Measurements from ENCODE around the gene SYNGR2. TPM values are rescaled to one million over a fixed set of nuclear protein-coding genes. Genes with fewer than 3 reads are reported as not detected.

Gene SYNGR2
- polyA plus RNA-seq, 3 donors: 270 to 402 (median 350) TPM

DNA sequence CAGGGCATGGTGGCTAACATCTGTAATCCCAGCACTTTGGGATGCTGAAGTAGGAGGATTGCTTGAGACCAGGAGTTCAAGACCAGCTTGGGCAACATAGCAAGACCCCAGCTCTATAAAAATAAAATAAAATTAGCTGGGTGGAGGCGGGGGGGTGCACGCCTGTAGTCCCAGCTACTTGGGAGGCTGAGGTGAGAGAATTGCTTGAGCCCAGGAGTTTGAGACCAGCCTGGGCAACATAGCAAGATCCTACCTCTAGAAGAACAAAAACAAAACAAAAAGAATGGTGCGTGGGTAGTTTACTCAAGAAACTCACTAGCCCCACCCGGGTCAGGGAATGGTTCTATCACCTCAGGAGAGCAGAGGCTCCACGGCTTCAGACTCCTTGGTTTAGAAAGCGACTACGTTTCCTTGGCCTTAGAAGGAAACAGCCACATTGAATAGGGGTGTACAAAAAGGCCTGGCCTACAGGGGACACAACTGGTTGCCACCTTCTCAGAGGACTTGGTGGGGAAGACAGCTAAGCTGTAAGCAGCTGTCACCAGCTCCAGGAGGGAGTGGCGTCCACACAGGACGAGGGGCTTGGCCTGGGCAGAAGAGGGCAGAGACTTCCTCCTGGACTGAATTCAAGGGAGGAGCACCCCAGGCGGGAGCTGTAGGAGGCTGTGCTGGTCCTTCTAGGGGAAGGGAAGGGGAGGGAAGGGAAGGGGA is 17.8 kb downstream of the SYNGR2 start:
- Histone ChIP-seq H2AFZ (ENCODE audit: insufficient read depth, low read depth, low read length, poor library complexity, severe bottlenecking) (peak overlapping the region; percentile 83), H3K79me2 (ENCODE audit: insufficient read depth, low read length) (peaks cover 54% of the 10 kb centered on the region), H4K20me1 (ENCODE audit: insufficient read depth, low read length) (no peaks in the 10 kb centered on the region), H3K9ac (ENCODE audit: insufficient read depth, low read length, poor library complexity, severe bottlenecking) (no peak overlapping the region), H3K36me3 (replicated peaks in 1 of 2; ENCODE audit: control insufficient read depth in 1 of 2, insufficient read depth in 2 of 2, low read length in 2 of 2) (peaks cover 2 to 8% of the 10 kb centered on the region in 2 donors), H3K9me3 (replicated peaks in 1 of 2; ENCODE audit: control insufficient read depth in 1 of 2, insufficient read depth in 1 of 2, low read length in 2 of 2) (no peaks in the 10 kb centered on the region), H3K27ac (ENCODE audit: low read depth in 1 of 2, low read length in 2 of 2) (no peak overlapping the region), H3K27me3 (ENCODE audit: control insufficient read depth in 2 of 2, insufficient read depth in 2 of 2, low read length in 2 of 2) (no peaks in the 10 kb centered on the region), H3K4me2 (replicated peaks; ENCODE audit: extremely low read depth, low read length, poor library complexity, severe bottlenecking) (peak overlapping the region; percentile 98), H3K4me1 (ENCODE audit: control insufficient read depth in 1 of 2, insufficient read depth in 2 of 2, low read length in 2 of 2) (peaks cover 33 to 44% of the 10 kb centered on the region in 2 donors), H3K4me3 (replicated peaks in 1 of 3; ENCODE audit: low read depth in 2 of 3, low read length in 3 of 3) (peak overlapping the region in 2 of 3 experiments; percentile 66 to 84)
- WGBS (ENCODE audit: insufficient coverage): 36% methylated on average over 4 of the region's 10 CpGs
- Mint-ChIP-seq H3K4me3 (peak overlapping the region; percentile 78 to 87), H3K27ac (peak overlapping the region in 3 of 7 donors; percentile 30 to 69 (median 57)), H3K27me3 (ENCODE audit: low read depth in 3 of 3) (peaks cover 0 to 2% (median 0%) of the 10 kb centered on the region in 3 donors), H3K4me1 (peaks cover 37% of the 10 kb centered on the region), H3K36me3 (peaks cover 15 to 42% of the 10 kb centered on the region in 2 donors), H3K9me3 (peaks cover 0 to 3% (median 0%) of the 10 kb centered on the region in 7 donors)
- intact Hi-C loops (cut with micrococcal nuclease): loop anchor here in 1 of 2 donors (5.0 kb wide), 1 partner anchor 44 kb away; no protein-coding TSS in a partner anchor
- TF ChIP-seq, protein P1, sequence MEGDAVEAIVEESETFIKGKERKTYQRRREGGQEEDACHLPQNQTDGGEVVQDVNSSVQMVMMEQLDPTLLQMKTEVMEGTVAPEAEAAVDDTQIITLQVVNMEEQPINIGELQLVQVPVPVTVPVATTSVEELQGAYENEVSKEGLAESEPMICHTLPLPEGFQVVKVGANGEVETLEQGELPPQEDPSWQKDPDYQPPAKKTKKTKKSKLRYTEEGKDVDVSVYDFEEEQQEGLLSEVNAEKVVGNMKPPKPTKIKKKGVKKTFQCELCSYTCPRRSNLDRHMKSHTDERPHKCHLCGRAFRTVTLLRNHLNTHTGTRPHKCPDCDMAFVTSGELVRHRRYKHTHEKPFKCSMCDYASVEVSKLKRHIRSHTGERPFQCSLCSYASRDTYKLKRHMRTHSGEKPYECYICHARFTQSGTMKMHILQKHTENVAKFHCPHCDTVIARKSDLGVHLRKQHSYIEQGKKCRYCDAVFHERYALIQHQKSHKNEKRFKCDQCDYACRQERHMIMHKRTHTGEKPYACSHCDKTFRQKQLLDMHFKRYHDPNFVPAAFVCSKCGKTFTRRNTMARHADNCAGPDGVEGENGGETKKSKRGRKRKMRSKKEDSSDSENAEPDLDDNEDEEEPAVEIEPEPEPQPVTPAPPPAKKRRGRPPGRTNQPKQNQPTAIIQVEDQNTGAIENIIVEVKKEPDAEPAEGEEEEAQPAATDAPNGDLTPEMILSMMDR (IDR thresholded peaks at IDR 0.05): no peak
- DNase-seq: peak in 1 of 3 donors; percentile 15

DNA sequence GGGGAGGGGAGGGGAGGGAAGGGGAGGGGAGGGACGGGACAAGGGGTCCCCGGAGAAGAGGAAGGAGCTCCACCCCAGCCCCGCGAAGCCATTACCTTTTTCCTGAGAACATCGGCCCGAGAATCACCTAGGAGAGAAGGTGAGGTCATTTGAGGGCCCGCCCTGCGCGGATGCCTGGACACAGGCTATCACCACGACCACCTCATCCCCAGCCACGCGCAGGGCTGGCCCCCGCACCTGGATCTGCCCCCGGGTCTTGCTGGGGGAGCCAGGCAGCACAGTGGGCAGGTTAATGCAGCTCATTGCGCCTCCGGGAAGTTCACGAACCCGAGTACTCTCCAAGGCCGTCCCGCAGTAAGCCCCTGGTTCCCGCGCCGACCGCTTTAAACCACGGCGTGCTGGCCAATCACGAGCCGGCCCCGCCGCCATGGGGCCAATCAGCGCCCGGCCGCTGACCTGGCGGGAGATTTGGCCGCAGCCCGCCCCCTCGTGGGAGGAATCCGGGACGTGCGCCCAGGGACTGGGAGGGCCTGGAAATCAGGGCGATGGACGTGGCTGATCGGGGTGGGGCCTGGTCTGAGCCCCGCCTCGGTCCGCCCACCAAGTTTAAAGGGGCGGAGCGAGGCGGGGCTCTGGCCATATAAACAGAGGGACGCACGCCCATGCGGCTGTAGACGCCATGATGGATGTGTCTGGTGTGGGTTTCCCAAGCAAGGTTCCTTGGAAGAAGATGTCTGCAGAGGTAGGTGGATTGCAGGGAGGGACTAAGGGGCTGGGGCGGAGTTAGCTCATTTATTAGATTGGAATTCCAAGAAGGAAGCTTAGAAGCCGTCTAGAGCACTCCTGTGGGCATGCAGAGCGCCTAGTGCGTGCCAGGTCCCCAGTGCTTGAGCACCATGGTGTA is 18.6 kb downstream of the SYNGR2 start, which contains the start of the genes AFMID and TK1:
Gene AFMID, plus strand, starts transcription at position 671 of the 904 bp plus-strand sequence. Its CDS starts 9 bp downstream, at position 680.
Gene TK1, minus strand, starts transcription at position 361 of the 904 bp plus-strand sequence. Its CDS starts 58 bp downstream, at position 303.
- Histone ChIP-seq H3K4me3 (replicated peaks in 1 of 3; ENCODE audit: low read depth in 2 of 3, low read length in 3 of 3) (peak within 1 kb of the TSS; percentile 51 to 84 (median 66)), H3K9me3 (replicated peaks in 1 of 2; ENCODE audit: control insufficient read depth in 1 of 2, insufficient read depth in 1 of 2, low read length in 2 of 2) (no peaks in the 10 kb centered on the region), H3K4me2 (replicated peaks; ENCODE audit: extremely low read depth, low read length, poor library complexity, severe bottlenecking) (peak within 1 kb of the TSS; percentile 98), H2AFZ (ENCODE audit: insufficient read depth, low read depth, low read length, poor library complexity, severe bottlenecking) (peak within 1 kb of the TSS; percentile 83), H3K27me3 (ENCODE audit: control insufficient read depth in 2 of 2, insufficient read depth in 2 of 2, low read length in 2 of 2) (no peaks in the 10 kb centered on the region), H3K79me2 (ENCODE audit: insufficient read depth, low read length) (peaks cover 46% of the 10 kb centered on the region), H3K36me3 (replicated peaks in 1 of 2; ENCODE audit: control insufficient read depth in 1 of 2, insufficient read depth in 2 of 2, low read length in 2 of 2) (peaks cover 2 to 11% of the 10 kb centered on the region in 2 donors), H3K27ac (ENCODE audit: low read depth in 1 of 2, low read length in 2 of 2) (peak within 1 kb of the TSS in 1 of 2 donors; percentile 67), H3K4me1 (ENCODE audit: control insufficient read depth in 1 of 2, insufficient read depth in 2 of 2, low read length in 2 of 2) (peaks cover 33 to 44% of the 10 kb centered on the region in 2 donors), H3K9ac (ENCODE audit: insufficient read depth, low read length, poor library complexity, severe bottlenecking) (no peak within 1 kb of the TSS), H4K20me1 (ENCODE audit: insufficient read depth, low read length) (no peaks in the 10 kb centered on the region)
- Mint-ChIP-seq H3K4me1 (peaks cover 37% of the 10 kb centered on the region), H3K27me3 (ENCODE audit: low read depth in 3 of 3) (peaks cover 0 to 2% (median 0%) of the 10 kb centered on the region in 3 donors), H3K9me3 (peaks cover 0 to 3% (median 0%) of the 10 kb centered on the region in 7 donors), H3K27ac (peak within 1 kb of the TSS; percentile 69 to 90 (median 87)), H3K4me3 (peak within 1 kb of the TSS; percentile 78 to 95), H3K36me3 (peaks cover 16 to 41% of the 10 kb centered on the region in 2 donors)
- intact Hi-C loops (cut with micrococcal nuclease): loop anchor here (1.0 to 5.0 kb wide), 2 partner anchors 45 to 47 kb away; no protein-coding TSS in a partner anchor
- TF ChIP-seq, protein P1 (IDR thresholded peaks at IDR 0.05): peak; percentile 44
- DNase-seq: peak; percentile 94
- under 1% methylated on average over 51 of the region's 57 CpGs for WGBS (ENCODE audit: insufficient coverage)

All from CD14-positive monocyte (primary cell).